Measurements from ENCODE around the gene RNF8. TPM values are rescaled to one million over a fixed set of nuclear protein-coding genes. Genes with fewer than 3 reads are reported as not detected.
"Not testable (repeated sequence)": the region's sequence is repeated elsewhere in the genome, so short reads cannot be mapped to it uniquely, and the experiment has no call there.

Gene RNF8
- total RNA-seq, 1 donor = 8.8 TPM

DNA sequence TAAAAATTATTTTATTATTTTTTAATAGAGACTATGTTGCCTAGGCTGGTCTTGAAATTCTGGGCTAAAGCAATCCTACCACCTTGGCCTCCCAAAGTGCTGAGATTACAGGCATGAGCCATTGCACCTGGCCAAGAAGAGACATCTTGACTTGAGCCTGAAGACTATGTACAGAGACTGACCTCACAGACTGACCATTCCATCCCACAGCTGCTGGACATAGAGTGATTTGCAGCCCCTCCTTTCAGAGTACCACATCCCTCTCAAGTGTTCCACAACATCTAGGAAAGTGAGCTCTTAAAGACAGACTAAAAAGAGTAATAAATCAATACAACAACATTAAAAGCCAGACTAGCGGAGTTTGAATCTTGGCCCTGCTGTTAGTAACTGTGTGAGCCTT, 39.0 kb downstream of the RNF8 start:
- no peak overlapping the region for H3K4me3 ChIP-seq (ENCODE audit: low read length)
- H3K4me1 ChIP-seq (ENCODE audit: insufficient read depth, low read length) = peaks cover 1% of the 10 kb centered on the region
- H3K27me3 ChIP-seq (ENCODE audit: insufficient read depth, low read length) = no peaks in the 10 kb centered on the region
- no peaks in the 10 kb centered on the region for H3K9me3 ChIP-seq (ENCODE audit: low read depth, low read length)

DNA sequence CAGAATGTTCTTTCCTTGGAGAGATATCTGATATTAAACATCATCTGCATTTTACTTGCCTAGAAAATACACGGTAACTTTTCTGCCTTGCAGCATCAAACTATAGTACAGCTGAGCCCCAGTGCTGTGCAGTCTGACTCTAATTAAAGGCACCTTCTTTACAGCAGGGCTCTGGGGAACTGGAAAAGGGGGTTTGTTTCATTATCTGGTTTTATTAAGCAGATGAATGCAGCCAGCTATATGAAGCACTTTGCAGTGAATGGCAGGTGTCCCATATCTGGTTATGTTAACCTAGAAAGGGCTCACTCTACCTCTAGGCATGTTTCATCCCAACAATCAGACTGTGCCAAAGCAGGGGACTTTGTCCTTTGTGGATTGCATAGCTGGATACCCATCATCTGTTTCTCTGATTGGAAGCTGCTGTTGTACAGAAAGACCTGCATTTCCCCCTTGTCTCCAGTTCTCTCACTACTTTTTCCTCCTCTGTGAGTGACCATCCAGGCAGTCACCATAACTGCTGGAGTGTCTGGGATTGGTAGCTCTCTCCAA, 39.7 kb downstream of the RNF8 start:
- no peak overlapping the region for H3K4me3 ChIP-seq (ENCODE audit: low read length)
- no peaks in the 10 kb centered on the region for H3K9me3 ChIP-seq (ENCODE audit: low read depth, low read length)
- peaks cover 3% of the 10 kb centered on the region for H3K4me1 ChIP-seq (ENCODE audit: insufficient read depth, low read length)
- H3K27me3 ChIP-seq (ENCODE audit: insufficient read depth, low read length) = no peaks in the 10 kb centered on the region

DNA sequence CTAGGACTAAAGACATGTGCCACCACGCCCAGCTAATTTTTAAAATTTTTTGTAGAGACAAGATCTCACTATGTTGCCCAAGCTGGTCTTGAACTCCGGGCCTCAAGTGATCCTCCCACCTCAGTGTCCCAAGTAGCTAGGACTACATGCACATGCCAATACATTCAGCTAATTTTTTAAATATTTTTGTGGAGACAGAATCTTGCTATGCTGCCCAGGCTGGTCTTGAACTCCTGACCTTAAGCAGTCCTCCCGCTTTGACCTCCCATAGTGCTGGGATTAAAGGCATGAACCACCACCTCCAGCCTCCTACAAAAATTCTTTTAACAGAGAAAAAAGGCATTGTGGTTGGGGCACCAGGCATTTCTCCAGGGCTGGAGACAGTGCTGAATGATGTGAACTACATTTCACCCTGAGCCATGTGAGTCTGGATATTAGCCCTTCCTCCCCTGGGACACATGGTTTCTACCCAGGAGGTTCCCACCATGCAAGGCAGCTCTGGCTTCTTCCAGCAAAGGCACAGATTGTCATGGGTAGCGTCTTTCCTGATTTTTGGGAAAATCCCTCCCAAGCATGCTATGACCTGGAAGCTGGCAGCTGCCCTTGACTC, 42.9 kb downstream of the RNF8 start:
- H3K27me3 ChIP-seq (ENCODE audit: insufficient read depth, low read length) = no peaks in the 10 kb centered on the region
- peaks cover 3% of the 10 kb centered on the region for H3K4me1 ChIP-seq (ENCODE audit: insufficient read depth, low read length)
- H3K4me3 ChIP-seq (ENCODE audit: low read length) = no peak overlapping the region
- H3K9me3 ChIP-seq (ENCODE audit: low read depth, low read length) = no peaks in the 10 kb centered on the region

DNA sequence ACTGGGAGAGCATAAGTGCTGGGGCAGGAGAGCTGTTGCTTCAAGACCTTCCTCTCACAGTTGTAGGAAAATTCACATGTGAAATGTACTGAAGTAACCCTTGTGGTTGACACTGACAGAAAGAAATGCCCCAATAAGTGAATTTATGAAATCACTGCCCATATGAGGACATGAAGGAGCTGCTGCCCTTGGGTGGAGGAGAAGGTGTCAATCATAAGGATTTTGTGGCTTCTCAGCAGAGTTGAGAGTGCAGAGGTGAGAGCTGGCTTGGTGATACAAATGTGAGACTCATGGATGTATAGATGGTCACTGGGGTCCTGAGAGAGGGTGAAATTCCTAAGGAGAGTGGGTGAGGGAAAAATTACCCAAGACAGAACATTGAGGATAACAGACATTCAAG, 45.3 kb downstream of the RNF8 start:
- peaks cover 3% of the 10 kb centered on the region for H3K4me1 ChIP-seq (ENCODE audit: insufficient read depth, low read length)
- no peaks in the 10 kb centered on the region for H3K27me3 ChIP-seq (ENCODE audit: insufficient read depth, low read length)
- H3K4me3 ChIP-seq (ENCODE audit: low read length) = no peak overlapping the region
- no peaks in the 10 kb centered on the region for H3K9me3 ChIP-seq (ENCODE audit: low read depth, low read length)

DNA sequence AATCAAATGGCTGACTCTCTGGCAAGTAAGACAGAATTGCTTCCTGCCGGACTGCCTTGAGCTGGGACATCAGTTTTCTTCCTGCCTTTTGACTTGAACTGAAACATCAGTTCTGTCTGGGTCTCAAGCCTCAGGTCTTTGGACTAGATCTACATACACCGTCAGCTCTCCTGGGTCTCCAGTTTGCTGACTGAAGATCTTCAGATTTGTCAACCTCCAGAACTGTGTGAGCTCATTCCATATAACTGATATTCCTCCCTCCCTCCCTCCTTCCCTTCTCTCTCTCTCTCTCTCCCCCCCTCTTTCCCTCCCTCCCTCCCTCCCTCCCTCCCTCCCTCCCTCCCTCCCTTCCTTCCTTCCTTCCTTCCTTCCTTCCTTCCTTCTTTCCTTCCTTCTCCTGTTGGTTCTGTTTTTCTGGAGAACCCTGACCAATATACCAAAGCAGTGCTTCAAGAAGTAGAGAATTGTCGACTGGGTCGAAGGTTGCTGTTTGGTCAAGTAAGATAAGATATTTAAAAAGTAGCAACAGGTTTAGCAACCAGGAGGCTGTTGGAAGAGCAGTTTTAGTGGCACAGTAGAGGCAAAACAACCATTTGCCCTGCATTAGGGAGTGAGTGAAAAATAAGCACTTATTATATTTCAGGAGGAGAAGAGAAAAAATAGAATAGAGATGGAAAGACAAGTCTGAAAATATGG, 46.2 kb downstream of the RNF8 start:
- peaks cover 3% of the 10 kb centered on the region for H3K4me1 ChIP-seq (ENCODE audit: insufficient read depth, low read length)
- H3K9me3 ChIP-seq (ENCODE audit: low read depth, low read length) = no peaks in the 10 kb centered on the region
- H3K27me3 ChIP-seq (ENCODE audit: insufficient read depth, low read length) = no peaks in the 10 kb centered on the region
- H3K4me3 ChIP-seq (ENCODE audit: low read length) = no peak overlapping the region

DNA sequence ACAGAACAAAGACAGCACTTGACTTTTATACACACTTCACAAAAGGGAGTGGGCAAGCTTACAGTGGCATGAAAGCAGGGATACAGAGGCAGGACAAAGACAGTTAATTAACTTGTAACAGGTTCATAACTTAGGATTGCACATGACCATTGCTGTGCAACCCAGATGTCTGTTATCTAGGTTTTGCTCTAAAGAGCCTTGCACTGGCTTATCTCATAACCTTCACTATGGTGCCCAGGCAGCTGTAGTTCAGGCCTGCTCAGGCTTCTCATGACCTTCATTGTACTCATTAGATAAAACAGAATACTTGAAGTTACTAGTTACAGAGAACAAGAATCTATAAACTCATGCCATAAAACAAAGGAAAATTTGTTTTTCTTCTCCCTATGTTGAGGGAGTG, 47.9 kb downstream of the RNF8 start:
- H3K27me3 ChIP-seq (ENCODE audit: insufficient read depth, low read length); H3K9me3 ChIP-seq (ENCODE audit: low read depth, low read length); H3K4me1 ChIP-seq (ENCODE audit: insufficient read depth, low read length); H3K4me3 ChIP-seq (ENCODE audit: low read length): not testable (repeated sequence)

DNA sequence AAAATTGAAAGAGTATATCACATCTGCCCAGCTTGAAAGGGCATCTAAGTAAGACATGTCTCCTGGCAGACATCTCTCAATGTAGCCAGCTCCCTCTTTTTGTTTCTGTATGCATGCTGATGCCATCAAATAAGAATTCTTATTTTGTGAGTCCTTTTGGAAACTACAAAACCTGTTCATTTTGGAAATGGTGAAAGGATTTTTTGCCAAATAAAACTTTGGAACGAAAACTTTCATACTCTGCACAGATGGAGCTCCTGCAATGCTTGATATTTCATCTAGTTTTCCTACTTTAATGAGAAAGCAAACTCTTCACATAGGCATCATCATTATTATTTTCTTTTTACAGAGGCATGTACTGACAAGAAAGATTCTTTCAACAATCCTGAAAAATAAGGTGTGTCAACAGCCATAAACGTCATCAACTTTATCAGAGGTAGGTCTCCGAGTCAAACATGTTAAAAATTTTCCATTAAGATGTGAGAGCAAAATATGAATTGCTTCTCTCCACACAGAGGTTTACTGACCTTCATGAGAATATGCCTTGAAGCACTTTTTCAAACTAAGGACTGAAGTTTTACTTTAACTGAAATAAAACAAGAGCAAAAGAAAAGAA, 53.1 kb downstream of the RNF8 start:
- Histone ChIP-seq H3K4me1 (ENCODE audit: insufficient read depth, low read length) (no peaks in the 10 kb centered on the region), H3K9me3 (ENCODE audit: low read depth, low read length) (no peaks in the 10 kb centered on the region), H3K4me3 (ENCODE audit: low read length) (no peak overlapping the region), H3K27me3 (ENCODE audit: insufficient read depth, low read length) (no peaks in the 10 kb centered on the region)

DNA sequence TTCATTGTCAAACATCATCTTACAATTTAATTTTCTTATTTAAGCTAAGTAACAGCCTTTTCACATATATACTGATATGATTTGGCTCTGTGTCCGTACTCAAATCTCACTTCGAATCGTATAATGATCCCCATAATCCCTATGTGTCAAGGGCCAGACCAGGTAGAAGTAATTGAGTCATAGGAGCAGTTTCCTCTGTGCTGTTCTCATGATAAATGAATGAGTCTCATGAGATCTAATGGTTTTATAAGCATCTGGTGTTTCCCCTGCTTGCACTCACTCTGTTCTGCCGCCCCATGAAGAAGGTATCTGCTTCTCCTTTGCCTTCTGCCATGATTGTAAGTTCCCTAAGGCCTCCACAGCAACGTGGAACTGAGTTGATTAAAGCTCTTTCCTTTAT, 54.2 kb downstream of the RNF8 start:
- Histone ChIP-seq H3K4me1 (ENCODE audit: insufficient read depth, low read length) (no peaks in the 10 kb centered on the region), H3K4me3 (ENCODE audit: low read length) (no peak overlapping the region), H3K9me3 (ENCODE audit: low read depth, low read length) (no peaks in the 10 kb centered on the region), H3K27me3 (ENCODE audit: insufficient read depth, low read length) (no peaks in the 10 kb centered on the region)

DNA sequence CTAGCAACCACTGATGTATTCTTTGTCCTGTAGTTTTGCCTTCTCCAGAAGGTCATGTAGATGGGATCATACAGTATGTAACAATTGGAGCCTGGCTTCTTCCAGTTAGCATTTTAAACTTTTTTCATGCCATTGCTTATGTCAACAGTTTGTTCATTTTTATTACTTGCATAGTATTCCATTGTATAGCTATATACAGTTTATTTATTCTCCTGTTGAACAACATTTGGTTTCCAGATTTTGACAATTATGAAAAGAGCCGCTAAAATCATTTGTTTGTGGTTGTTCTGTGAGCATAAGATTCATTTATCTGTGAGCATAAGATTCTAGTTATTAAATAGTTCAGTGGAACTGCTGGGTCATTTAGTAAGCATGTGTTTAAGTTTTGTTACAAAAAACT, 55.7 kb downstream of the RNF8 start:
- no peaks in the 10 kb centered on the region for H3K27me3 ChIP-seq (ENCODE audit: insufficient read depth, low read length)
- H3K9me3 ChIP-seq (ENCODE audit: low read depth, low read length) = no peaks in the 10 kb centered on the region
- H3K4me1 ChIP-seq (ENCODE audit: insufficient read depth, low read length) = no peaks in the 10 kb centered on the region
- no peak overlapping the region for H3K4me3 ChIP-seq (ENCODE audit: low read length)

DNA sequence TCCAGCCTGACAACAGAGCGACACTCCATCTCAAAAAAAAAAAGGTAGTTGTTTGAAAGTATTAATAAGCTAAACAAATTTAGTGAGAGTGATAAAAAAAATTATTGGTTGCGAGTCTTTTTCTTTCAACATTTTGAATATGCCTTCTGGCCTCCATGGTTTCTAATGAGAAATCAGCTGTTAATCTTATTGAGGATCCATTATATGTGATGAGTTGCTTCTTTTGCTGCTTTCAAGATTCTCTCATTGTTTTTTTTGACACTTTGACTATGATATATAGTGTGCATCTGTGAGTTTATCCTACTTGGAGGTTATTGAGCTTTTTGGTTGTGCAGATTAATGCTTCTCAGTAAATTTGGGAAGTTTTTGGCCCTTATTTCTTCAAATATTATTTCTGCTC, 63.6 kb downstream of the RNF8 start:
- Histone ChIP-seq H3K9me3 (ENCODE audit: low read depth, low read length) (no peaks in the 10 kb centered on the region), H3K27me3 (ENCODE audit: insufficient read depth, low read length) (no peaks in the 10 kb centered on the region), H3K4me1 (ENCODE audit: insufficient read depth, low read length) (no peaks in the 10 kb centered on the region), H3K4me3 (ENCODE audit: low read length) (no peak overlapping the region)

DNA sequence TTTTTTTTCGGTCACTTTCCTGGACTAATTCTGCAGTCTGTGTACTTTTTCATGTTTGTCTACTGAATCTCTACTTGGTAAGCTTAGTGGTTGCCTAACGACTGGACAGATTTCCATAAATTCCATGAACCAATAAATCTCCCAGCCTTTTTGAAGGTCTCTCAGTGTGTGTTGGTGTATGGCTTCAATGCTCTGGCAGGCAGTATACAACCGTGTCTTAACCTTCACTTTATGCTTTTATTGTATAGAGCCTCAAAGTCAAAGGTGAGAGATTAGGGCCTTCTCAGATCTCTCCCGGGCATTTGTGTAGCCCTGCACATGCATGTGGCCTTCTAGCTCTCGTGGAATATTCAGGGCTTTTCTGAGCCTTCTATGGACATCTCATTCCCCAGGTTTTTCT, 64.9 kb downstream of the RNF8 start:
- H3K9me3 ChIP-seq (ENCODE audit: low read depth, low read length) = no peaks in the 10 kb centered on the region
- H3K27me3 ChIP-seq (ENCODE audit: insufficient read depth, low read length) = no peaks in the 10 kb centered on the region
- no peak overlapping the region for H3K4me3 ChIP-seq (ENCODE audit: low read length)
- H3K4me1 ChIP-seq (ENCODE audit: insufficient read depth, low read length) = no peaks in the 10 kb centered on the region

DNA sequence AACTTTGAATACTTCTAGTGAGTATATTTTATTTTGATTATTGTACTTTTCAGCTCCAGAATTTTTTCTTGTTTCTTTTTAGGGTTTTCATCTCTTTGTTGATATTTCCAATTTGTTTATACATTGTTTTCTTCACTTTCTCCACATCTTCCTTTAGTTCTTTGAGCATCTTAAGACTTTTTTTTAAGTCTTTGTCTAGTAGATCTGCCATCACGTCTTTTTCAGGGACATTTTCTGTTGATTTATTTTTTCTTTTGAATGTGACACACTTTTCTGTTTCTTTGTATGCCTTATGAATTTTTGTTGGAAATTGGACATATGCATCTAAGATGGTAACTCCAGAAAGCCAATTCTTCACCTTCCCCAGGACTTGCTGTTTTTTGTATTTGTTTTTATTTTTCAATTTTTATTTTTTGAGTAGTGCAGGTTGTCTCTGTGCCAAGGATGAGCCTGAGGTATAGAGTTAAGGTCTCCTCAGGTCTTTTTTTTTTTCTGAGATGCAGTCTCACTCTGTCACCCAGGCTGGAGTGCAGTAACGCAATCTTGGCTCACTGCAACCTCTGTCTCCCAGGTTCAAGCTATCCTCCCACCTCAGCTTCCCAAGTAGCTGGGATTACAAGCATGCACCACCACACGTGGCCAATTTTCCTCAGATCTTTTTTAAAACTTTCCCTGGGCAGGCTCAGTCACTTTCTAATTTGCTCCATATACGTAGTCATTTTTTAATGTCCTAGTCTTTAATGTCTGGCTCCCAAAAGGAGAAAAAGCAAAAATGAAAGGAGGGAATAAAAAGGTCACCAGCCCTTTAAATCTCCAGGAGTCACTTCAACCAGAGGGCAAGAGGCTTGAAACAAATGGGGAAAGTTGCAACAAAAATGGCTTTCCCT, 72.5 kb downstream of the RNF8 start:
- Histone ChIP-seq H3K9me3 (ENCODE audit: low read depth, low read length) (no peaks in the 10 kb centered on the region), H3K27me3 (ENCODE audit: insufficient read depth, low read length) (peaks cover 19% of the 10 kb centered on the region), H3K4me1 (ENCODE audit: insufficient read depth, low read length) (no peaks in the 10 kb centered on the region), H3K4me3 (ENCODE audit: low read length) (no peak overlapping the region)

DNA sequence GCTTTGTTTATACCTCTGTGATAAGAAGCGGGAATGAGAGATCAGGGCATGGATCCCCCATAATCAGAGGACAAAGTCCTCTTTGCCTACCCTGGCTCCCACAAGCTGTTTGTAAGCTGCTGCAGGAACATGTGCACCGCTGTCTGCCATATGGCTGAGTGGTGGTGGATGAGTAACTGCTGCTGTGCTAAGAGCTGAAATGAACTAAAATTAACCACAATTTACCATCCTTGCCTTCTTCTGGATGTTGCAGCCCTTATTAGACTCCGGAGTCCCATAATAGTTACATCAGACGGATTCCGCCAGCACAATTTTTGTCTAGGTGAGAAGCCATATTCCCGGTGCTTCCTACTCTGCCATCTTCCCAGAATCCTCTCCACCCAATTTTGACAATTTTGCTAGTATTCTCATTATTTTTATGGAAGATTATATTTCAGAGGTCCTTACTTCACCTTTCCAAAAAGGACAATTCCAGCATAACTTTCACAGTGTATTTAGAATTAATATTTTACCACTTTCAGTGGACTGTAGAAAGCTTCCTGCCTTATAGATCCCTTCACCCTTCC, 73.2 kb downstream of the RNF8 start:
- Histone ChIP-seq H3K4me1 (ENCODE audit: insufficient read depth, low read length) (no peaks in the 10 kb centered on the region), H3K9me3 (ENCODE audit: low read depth, low read length) (no peaks in the 10 kb centered on the region)

DNA sequence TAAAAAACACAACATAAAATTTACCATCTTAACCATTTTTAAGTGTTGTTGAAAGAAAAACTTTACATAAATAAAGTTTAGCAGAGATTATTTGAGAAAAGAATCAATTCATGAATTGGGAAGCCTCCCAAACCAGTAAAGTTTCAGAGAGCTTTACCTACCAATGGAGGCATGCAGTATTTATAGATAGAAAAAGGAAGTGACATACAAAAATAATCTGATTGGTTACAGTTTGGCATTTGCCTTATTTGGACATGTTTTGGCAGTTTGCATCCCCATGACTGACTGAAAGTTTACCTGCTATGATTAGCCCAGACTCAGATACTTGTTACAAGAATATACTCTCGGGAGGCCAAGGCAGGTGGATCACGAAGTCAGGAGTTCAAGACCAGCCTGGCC, 75.6 kb downstream of the RNF8 start:
- Histone ChIP-seq H3K4me1 (ENCODE audit: insufficient read depth, low read length) (peaks cover 13% of the 10 kb centered on the region), H3K27me3 (ENCODE audit: insufficient read depth, low read length) (peaks cover 19% of the 10 kb centered on the region), H3K4me3 (ENCODE audit: low read length) (no peak overlapping the region), H3K9me3 (ENCODE audit: low read depth, low read length) (no peaks in the 10 kb centered on the region)

More for the DNA sequence above, 73.2 kb downstream of the RNF8 start:
- Histone ChIP-seq H3K4me3 (ENCODE audit: low read length) (no peak overlapping the region), H3K27me3 (ENCODE audit: insufficient read depth, low read length) (peaks cover 19% of the 10 kb centered on the region)

DNA sequence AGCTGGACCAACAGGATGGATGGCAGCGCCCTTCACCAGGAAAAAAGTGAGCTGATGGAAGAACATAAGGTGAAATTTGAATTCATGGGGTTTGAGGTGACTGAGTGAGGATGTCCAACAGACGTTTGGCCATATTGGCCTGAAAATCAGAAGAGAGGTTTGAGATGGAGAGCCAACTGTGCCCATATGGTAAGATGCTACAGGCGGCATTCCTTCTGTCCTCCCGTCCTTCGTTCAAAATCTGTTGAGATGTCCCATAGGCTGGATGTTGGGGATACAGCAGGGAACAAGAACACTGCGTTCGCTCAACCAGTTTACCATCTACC, 78.8 kb downstream of the RNF8 start:
- Histone ChIP-seq H3K4me3 (ENCODE audit: low read length) (peak overlapping the region; percentile 60), H3K9me3 (ENCODE audit: low read depth, low read length) (no peaks in the 10 kb centered on the region), H3K27me3 (ENCODE audit: insufficient read depth, low read length) (peaks cover 7% of the 10 kb centered on the region), H3K4me1 (ENCODE audit: insufficient read depth, low read length) (peaks cover 25% of the 10 kb centered on the region)

All from mononuclear cell (primary cell).